GM18498 (cell line): ENCODE measurements around the gene WDR86.

ENCODE experiments used
- ATAC-seq: cut with Tn5 transposase; IDR thresholded peaks from one replicate; pipeline ENCODE4 v1.9.1; 2021; ENCODE audit warnings: mild to moderate bottlenecking, moderate library complexity; ENCODE audit not compliant: unreplicated experiment

The WDR86 gene

DNA sequence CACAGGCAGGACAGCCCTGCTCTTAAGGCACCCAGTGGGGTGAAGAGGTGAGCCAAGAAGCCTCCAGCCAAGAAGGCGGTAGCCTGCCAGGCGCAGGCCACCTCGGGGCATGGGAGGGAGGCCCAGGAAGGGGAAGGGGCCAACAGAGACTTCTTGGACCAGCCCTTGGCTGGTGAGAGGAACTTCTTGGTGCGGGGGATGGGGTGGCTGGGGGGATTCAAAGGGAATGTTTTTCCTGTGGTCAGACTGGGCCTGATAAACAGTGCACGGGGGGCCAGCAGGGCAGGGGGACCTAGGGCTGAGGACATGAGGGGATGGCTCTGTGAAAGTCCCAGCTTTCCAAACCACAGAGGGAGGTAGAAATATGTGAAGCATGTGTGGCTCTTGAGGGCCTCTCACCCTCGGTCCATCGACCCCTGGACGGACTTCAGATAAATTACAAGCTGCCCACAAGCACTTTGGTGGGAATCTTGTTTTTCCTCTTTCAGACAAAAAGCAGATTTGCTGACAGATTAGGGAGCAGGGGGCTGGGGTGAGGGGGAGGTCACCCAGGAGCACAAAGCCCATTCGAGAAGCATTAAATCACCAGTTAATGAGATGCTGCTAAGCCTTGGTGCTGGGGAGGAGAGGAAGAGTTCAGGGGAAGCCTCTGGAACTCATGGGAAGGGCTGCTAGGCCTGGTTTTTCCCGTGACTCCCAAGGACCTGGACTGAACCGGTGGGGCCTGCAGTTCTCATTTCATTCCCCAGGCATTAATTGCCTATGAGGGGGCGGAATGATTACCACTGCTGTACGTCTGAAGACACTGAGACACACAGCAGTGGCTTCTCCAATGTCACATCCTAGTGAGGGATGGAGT lies 18.8 kb upstream of the WDR86 start:
- ATAC-seq, result no peak

DNA sequence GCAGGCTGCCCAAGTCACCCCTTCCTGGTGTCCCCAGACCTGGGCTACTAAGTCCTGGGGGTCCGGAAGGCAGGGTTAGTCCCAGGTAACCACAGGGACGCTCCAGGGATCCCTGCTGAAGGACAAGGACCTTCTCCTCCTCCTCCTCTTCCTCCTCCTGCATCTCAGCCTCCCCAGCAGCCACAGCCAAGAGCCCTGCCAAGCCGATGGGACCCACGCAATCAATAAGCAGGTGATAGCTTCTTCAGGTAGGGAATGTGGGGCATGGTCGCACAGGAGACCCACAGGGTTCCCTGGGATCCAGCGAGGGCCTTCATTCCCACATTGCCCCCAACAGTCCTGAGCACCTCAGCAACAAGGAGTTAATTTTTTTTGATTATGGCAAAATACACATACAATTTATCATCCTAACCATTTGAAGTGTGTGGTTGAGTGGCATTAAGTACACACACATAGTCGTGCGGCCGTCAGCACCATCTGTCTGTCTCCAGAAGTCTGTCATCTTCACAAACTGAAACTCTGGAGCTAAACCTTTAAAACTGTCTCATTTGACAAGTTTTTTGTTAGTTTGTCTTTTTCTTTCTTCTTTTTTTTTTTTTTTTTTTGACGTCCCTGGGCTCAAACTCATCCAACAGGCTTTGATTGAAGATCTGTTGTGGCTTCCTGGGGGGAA lies 18.0 kb upstream of the WDR86 start:
- ATAC-seq, result no peak

- ATAC-seq, result no peak
Measured at GRCh38 chr7:151426904-151427704, 17.3 kb upstream of the WDR86 start.

DNA sequence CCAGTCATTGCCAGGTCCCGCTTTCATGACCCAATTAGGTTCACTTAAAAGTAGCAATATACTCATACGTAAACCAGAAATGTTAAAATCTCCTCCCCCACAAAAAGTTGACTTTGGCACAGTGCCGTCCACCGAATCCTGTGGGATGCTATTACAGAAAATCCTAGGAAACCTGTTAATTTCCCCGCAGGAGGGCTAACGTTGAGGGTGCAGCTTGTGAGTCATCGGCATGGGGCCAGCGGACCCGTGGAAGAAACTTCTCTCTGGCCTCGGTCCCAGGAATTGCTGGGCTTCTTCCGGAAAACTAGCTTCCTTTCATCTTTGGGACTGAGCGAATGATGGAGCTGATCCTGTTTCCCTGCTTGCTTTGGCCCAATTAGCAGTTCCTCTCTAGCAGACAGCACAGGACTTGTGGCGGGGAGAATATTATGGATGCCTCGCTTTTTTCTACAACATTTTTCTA lies 16.6 kb upstream of the WDR86 start:
- no peak for ATAC-seq

DNA sequence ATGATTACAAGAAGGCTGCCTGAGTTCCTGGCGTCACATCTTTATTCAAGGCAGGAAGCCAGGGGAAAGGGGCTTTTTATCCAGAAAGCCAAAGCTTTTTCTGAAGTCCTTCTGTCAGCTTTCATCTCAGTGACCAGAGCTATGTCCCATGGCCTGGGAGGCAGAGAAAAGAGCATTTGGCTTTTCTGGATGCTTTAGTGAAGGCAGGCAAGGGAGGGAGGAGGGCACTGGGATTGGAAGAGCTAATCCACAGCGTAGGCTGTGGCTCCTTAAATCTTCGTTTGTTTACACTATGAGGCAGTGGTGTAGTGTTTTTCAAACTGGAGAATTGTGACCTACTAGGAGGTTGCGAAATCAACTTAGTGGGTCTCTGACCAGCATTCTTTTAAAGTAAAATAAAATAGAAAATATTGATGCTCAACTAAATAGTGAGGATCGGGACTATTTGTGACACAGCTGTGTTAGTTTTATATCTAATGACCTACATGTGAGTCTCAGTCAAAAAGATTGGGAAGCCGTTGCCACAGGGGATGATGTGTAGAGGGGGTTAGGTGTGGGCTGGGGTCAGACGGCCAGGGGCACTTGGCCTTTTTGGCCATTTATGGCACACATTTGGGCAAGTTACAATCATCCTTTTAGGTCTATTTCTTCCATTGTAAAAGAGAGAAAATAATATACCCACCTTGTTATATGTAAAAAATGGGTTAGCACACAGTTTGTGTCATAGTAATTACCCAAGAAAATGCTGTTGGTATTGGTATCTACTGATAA lies 16.0 kb upstream of the WDR86 start:
- ATAC-seq, result no peak

DNA sequence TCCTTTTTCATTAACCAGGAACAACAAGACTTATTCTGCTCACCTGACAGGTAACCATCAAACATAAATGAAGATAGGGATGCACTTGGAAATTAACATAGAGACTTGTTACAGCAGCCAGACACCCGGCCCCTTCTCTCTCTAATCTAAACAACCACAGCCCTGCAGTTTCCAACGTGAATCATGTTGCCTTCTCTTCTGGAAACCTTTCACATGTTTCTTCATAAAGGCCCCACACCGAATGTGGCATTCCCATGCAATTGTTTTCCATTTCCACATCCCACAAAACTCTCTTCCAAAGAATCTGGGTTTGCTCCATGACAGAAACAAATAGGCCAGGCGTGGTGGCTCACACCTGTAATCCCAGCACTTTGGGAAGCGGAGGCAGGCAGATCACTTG lies 15.0 kb upstream of the WDR86 start:
- no peak for ATAC-seq

GRCh38 chr7:151423936-151424335 lies 14.1 kb upstream of the WDR86 start:
- ATAC-seq, result no peak

DNA sequence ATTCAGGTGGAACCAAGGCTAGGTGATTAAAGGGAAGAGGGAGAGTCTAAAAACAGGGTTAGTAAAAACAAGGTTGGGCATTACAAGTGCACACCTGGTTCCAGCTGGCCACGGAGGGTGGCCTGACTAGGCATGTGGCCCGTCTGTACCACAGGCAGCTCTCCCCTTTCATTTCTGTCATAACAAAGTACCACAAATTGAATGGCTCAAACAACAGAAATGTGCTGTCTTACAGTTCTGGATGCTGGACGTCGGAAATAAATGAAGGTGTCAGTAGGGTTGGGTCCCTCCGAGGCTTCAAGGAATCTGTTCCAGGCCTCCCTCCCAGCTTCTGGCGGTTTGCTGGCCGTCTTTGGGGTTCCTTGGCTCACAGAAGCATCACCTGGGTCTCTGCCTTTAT lies 13.4 kb upstream of the WDR86 start:
- no peak for ATAC-seq

- ATAC-seq, result no peak
Measured at GRCh38 chr7:151422212-151422611, 12.4 kb upstream of the WDR86 start.

DNA sequence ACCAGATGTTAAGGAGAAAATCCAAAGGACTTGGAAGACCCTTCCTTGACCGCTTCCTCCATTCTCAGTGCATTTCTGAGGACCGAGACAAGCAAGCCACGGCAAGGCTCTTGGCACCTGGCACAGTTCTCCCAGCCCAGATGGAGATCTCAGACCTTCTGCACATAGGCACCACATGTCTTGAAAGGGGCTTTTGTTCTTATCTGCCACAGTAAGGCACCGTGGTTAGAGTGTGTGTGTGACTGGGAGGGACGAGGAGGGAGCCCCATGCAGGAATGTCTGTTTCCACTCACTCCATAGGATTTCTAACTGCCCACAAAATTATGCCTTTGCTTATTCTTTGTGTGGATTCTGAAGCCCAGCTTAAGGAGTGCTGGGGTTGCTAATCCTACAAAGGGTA lies 10.3 kb upstream of the WDR86 start:
- no peak for ATAC-seq

GRCh38 chr7:151416941-151417315 lies 7.1 kb upstream of the WDR86 start:
- no peak for ATAC-seq

- no peak for ATAC-seq
Measured at GRCh38 chr7:151416112-151416940, 6.5 kb upstream of the WDR86 start.

- ATAC-seq, result no peak
Measured at GRCh38 chr7:151415375-151416105, 5.7 kb upstream of the WDR86 start.

DNA sequence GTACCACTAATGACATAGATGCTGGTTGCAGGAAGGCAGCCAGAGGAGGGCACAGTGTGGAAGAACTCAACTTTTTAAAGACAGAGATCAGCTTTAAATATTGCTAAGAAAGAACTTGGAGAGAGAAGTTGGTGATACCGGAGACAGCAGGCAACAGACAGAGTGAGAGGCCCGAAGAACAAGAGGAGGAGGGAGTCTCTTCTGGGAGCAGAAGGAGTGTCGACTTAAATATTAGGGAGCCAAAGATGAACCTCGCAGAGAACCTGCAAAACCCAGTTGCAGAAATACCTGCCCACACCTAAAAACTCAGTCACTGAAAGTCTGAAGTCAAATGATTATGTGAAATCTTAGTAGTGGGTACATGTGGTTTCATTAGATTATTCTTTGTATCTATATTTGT lies 3.4 kb upstream of the WDR86 start:
- ATAC-seq, result no peak

- ATAC-seq, result no peak
Measured at GRCh38 chr7:151412318-151412717, 2.5 kb upstream of the WDR86 start.

GRCh38 chr7:151411551-151411950 lies 1.7 kb upstream of the WDR86 start:
- no peak for ATAC-seq

DNA sequence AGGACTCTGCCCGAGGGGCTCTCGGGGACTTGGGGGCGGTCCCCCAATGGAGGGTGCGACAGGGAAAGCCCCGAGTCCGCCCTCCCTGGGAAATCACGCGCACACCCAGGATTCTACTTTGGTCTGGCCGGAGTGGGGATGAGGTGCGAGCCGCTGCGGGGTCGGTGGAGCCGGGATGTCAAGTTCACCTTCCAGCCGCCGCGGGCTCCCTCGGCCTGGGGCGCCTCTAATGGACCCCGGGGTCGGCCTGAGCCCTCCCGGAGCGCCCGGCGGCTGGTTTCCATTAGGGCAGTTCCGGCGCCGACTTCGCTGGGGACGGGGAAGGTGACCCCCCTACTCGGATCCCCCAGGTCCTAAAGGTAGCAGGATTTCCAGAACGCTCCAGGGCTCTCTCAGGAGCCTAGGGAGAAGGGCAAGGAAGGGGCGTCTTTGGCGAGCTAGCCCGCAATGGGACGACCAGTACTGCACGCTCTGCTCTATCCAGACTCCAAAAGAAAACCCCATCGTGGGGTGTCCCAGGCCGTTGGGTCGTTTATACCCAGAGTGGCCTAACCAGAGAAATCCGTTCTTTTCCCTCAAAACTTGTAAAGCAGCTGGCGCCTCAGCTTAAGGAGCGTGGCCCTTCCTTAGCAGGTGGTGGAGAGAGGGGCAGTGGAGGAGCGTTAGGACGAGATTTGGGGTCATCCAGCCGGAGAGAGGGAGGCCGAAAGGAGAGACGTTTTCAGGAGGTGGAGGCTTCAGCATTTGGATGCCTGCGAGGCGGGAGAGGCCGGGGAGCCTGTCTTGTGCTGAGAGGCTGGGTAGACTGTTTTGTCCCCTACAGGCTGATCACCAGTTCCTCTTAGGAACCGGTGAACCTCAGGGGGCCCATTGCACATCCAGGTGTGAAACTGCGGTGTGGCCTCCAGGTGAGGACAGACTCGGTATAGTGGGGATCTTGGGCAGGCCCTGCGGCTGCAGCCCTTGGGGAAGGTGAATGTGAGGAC lies 860 bp upstream of the WDR86 start:
- no peak for ATAC-seq
